GM11168 (cell line): Measurements from ENCODE around the gene ANAPC2.

ENCODE experiments used
- in situ Hi-C: fragments of 300-500 bp; cut with MboI; formaldehyde crosslinking; loops from one replicate; pipeline ENCODE4 v1.12.0; 2022; ENCODE audit warnings: low sequenced_read_pairs; ENCODE audit not compliant: unreplicated experiment

ANAPC2 gene

GRCh38 chr9:137217276-137218211, 29.2 kb upstream of the ANAPC2 start:
- in situ Hi-C loops, result no loop called here

GRCh38 chr9:137216188-137216965, 28.0 kb upstream of the ANAPC2 start:
- in situ Hi-C loops, result no loop called here

- in situ Hi-C loops, result no loop called here
Measured at GRCh38 chr9:137215196-137215986, 27.0 kb upstream of the ANAPC2 start.

- in situ Hi-C loops, result no loop called here
Measured at GRCh38 chr9:137214620-137215019, 26.3 kb upstream of the ANAPC2 start.

- in situ Hi-C loops, result no loop called here
Measured at GRCh38 chr9:137213160-137214060, 25.1 kb upstream of the ANAPC2 start.

GRCh38 chr9:137212520-137212919, 24.2 kb upstream of the ANAPC2 start:
- in situ Hi-C loops, result no loop called here

GRCh38 chr9:137211532-137211931, 23.2 kb upstream of the ANAPC2 start:
- in situ Hi-C loops, result no loop called here

GRCh38 chr9:137206602-137207001, 18.2 kb upstream of the ANAPC2 start:
- in situ Hi-C loops, result no loop called here

- in situ Hi-C loops, result no loop called here
Measured at GRCh38 chr9:137205126-137206069, 17.0 kb upstream of the ANAPC2 start, which contains the start of the genes NDOR1 and TMEM203. Gene NDOR1 (plus strand): TSS chr9:137205700. CDS start chr9:137205778, 78 bp downstream. Gene TMEM203 (minus strand): TSS chr9:137205648. CDS start chr9:137205414, 234 bp downstream.

GRCh38 chr9:137204731-137205125, 16.4 kb upstream of the ANAPC2 start:
- in situ Hi-C loops, result no loop called here

GRCh38 chr9:137202966-137203365, 14.6 kb upstream of the ANAPC2 start:
- in situ Hi-C loops, result no loop called here

GRCh38 chr9:137201205-137201868, 13.0 kb upstream of the ANAPC2 start:
- in situ Hi-C loops, result no loop called here

GRCh38 chr9:137200311-137201204, 12.2 kb upstream of the ANAPC2 start, which contains the start of gene TPRN:
Gene TPRN (minus strand): TSS chr9:137200741. CDS start chr9:137200711, 30 bp downstream.
- in situ Hi-C loops, result no loop called here

- in situ Hi-C loops, result no loop called here
Measured at GRCh38 chr9:137199411-137200121, 11.2 kb upstream of the ANAPC2 start.

- in situ Hi-C loops, result no loop called here
Measured at GRCh38 chr9:137198902-137199283, 10.5 kb upstream of the ANAPC2 start.
